C4-2B (cell line): ENCODE results near the gene HNRNPR.

Source experiments
- CTCF ChIP-seq: fragments of 450-650 bp; conservative IDR thresholded peaks from 2 replicates; pipeline ENCODE4 v1.5.1; 2017; ENCODE audit warnings: mild to moderate bottlenecking
- ZFX ChIP-seq: fragments of 450-650 bp; IDR thresholded peaks from 2 replicates; pipeline ENCODE4 v1.6.1; 2017

GRCh38 chr1:23369335-23370013 is 25.4 kb upstream of the HNRNPR start, which contains the start of gene ZNF436:
- TF ChIP-seq CTCF: no peak
- no peak for TF ChIP-seq ZFX
